Panc1 (cell line): ENCODE results near the gene KHDRBS2.

ENCODE experiments used
- POLR2AphosphoS5 ChIP-seq: IDR thresholded peaks from 2 replicates; pipeline ENCODE4 v1.6.1; 2012; ENCODE audit warnings: mild to moderate bottlenecking, low read depth, low read length, moderate library complexity
- SIN3A ChIP-seq: IDR thresholded peaks from 2 replicates; pipeline ENCODE4 v1.6.1; 2012; ENCODE audit warnings: low read depth, mild to moderate bottlenecking, low read length, moderate library complexity, borderline replicate concordance; ENCODE audit not compliant: insufficient read depth
- TCF7L2 ChIP-seq: IDR thresholded peaks from 2 replicates; pipeline ENCODE4 v1.6.1; 2011; ENCODE audit warnings: mild to moderate bottlenecking, low read depth, low read length, inconsistent platforms
- TF ChIP-seq, protein P1 (sequence below): fragments of 450-650 bp; IDR thresholded peaks from 2 replicates; pipeline ENCODE4 v1.5.1; 2017; ENCODE audit warnings: mild to moderate bottlenecking
- TF ChIP-seq, protein P2 (sequence below), 2 experiments: IDR thresholded peaks; 2 replicates each; pipeline ENCODE4 v1.6.1; 2011 to 2012; ENCODE audit warnings: low read depth in 2 of 2, control low read depth in 1 of 2, low read length in 1 of 2, mild to moderate bottlenecking in 1 of 2, moderate library complexity in 1 of 2; ENCODE audit not compliant: insufficient read depth in 1 of 2

DNA sequence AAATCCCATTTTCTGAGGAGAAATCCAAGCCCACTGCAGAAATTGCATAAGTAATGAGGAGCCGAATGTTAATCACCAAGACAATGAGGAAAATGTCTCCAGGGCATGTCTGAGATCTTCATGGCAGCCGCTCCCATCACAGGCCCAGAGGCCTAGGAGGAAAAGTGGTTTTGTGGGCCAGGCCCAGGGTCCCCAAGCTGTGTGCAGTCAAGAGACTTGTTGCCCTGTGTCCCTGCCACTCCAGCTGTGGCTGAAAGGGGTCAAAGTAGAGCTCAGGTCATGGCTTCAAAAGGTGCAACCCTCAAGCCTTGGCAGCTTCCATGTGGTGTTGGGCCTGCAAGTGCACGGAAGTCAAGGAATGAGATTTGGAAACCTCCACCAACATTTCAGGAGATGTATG lies 276.6 kb downstream of the KHDRBS2 start:
- TF ChIP-seq, protein P1, sequence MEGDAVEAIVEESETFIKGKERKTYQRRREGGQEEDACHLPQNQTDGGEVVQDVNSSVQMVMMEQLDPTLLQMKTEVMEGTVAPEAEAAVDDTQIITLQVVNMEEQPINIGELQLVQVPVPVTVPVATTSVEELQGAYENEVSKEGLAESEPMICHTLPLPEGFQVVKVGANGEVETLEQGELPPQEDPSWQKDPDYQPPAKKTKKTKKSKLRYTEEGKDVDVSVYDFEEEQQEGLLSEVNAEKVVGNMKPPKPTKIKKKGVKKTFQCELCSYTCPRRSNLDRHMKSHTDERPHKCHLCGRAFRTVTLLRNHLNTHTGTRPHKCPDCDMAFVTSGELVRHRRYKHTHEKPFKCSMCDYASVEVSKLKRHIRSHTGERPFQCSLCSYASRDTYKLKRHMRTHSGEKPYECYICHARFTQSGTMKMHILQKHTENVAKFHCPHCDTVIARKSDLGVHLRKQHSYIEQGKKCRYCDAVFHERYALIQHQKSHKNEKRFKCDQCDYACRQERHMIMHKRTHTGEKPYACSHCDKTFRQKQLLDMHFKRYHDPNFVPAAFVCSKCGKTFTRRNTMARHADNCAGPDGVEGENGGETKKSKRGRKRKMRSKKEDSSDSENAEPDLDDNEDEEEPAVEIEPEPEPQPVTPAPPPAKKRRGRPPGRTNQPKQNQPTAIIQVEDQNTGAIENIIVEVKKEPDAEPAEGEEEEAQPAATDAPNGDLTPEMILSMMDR = no peak
- TF ChIP-seq, protein P2, sequence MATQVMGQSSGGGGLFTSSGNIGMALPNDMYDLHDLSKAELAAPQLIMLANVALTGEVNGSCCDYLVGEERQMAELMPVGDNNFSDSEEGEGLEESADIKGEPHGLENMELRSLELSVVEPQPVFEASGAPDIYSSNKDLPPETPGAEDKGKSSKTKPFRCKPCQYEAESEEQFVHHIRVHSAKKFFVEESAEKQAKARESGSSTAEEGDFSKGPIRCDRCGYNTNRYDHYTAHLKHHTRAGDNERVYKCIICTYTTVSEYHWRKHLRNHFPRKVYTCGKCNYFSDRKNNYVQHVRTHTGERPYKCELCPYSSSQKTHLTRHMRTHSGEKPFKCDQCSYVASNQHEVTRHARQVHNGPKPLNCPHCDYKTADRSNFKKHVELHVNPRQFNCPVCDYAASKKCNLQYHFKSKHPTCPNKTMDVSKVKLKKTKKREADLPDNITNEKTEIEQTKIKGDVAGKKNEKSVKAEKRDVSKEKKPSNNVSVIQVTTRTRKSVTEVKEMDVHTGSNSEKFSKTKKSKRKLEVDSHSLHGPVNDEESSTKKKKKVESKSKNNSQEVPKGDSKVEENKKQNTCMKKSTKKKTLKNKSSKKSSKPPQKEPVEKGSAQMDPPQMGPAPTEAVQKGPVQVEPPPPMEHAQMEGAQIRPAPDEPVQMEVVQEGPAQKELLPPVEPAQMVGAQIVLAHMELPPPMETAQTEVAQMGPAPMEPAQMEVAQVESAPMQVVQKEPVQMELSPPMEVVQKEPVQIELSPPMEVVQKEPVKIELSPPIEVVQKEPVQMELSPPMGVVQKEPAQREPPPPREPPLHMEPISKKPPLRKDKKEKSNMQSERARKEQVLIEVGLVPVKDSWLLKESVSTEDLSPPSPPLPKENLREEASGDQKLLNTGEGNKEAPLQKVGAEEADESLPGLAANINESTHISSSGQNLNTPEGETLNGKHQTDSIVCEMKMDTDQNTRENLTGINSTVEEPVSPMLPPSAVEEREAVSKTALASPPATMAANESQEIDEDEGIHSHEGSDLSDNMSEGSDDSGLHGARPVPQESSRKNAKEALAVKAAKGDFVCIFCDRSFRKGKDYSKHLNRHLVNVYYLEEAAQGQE (IDR thresholded peaks at IDR 0.05; ENCODE audit: insufficient read depth in 1 of 2, low read depth in 2 of 2, low read length in 1 of 2) = no peak
- TF ChIP-seq POLR2AphosphoS5 = no peak
- TF ChIP-seq SIN3A = no peak
- no peak for TF ChIP-seq TCF7L2
